HFF-Myc (cell line): Measurements from ENCODE around the gene LUZP2.

Experiments
- DNase-seq: peaks from one replicate; pipeline ENCODE4 v3.0.0-alpha.2; 2011; ENCODE audit warnings: low read depth; ENCODE audit errors: extremely low read depth
- H3K4me3 ChIP-seq: replicated peaks from 2 replicates; pipeline ENCODE4 v1.5.1; 2011; ENCODE audit warnings: low read depth, mild to moderate bottlenecking, control low read depth, low read length
- CTCF ChIP-seq: IDR thresholded peaks from 2 replicates; pipeline ENCODE4 v1.5.1; 2012; ENCODE audit warnings: mild to moderate bottlenecking, low read depth, low read length, control low read depth; ENCODE audit errors: missing control alignments

The LUZP2 gene

GRCh38 chr11:24585192-24585591, 88.3 kb downstream of the LUZP2 start:
- H3K4me3 ChIP-seq, result no peak overlapping the region
- DNase-seq, result no peak
- TF ChIP-seq CTCF, result no peak

GRCh38 chr11:24587635-24588034, 90.8 kb downstream of the LUZP2 start:
- H3K4me3 ChIP-seq, result no peak overlapping the region
- DNase-seq, result no peak
- TF ChIP-seq CTCF, result no peak

GRCh38 chr11:24588081-24588480, 91.2 kb downstream of the LUZP2 start:
- TF ChIP-seq CTCF, result no peak
- no peak overlapping the region for H3K4me3 ChIP-seq
- DNase-seq, result no peak

- no peak overlapping the region for H3K4me3 ChIP-seq
- no peak for DNase-seq
- TF ChIP-seq CTCF, result no peak
These were observed 92.2 kb downstream of the LUZP2 start for GRCh38 chr11:24589064-24589463.

- H3K4me3 ChIP-seq, result no peak overlapping the region
- no peak for DNase-seq
- no peak for TF ChIP-seq CTCF
These were observed 94.4 kb downstream of the LUZP2 start for GRCh38 chr11:24591283-24591682.

GRCh38 chr11:24592360-24592759, 95.5 kb downstream of the LUZP2 start:
- H3K4me3 ChIP-seq, result no peak overlapping the region
- no peak for DNase-seq
- no peak for TF ChIP-seq CTCF

GRCh38 chr11:24593332-24593731, 96.5 kb downstream of the LUZP2 start:
- DNase-seq, result no peak
- H3K4me3 ChIP-seq, result no peak overlapping the region
- TF ChIP-seq CTCF, result no peak
